ENCODE measurements around the gene KATNBL1. TPM values are rescaled to one million over a fixed set of nuclear protein-coding genes. Genes with fewer than 3 reads are reported as not detected.
A peak's percentile ranks its signal among the peaks of the same experiment; 100 is the strongest.

KATNBL1 gene
- total RNA-seq, 4 donors from 2014 or later, result 35.4 to 83.1 (median 44.5) TPM

GRCh38 chr15:34106423-34106822 is 103.5 kb downstream of the KATNBL1 start:
- TF ChIP-seq CTCF (IDR thresholded peaks at IDR 0.05), result no peak
- ATAC-seq (ENCODE audit: low FRiP score), result no peak

GRCh38 chr15:34102175-34102925 is 107.5 kb downstream of the KATNBL1 start:
- DNase-seq (ENCODE audit: low spot score) (no peak), ATAC-seq (ENCODE audit: low FRiP score) (peak; percentile 43)
- no peak for TF ChIP-seq CTCF (IDR thresholded peaks at IDR 0.05)

More at GRCh38 chr15:34106423-34106822, 103.5 kb downstream of the KATNBL1 start:
- DNase-seq (ENCODE audit: low spot score), result no peak

- ATAC-seq (ENCODE audit: low FRiP score) (peak; percentile 100), DNase-seq (ENCODE audit: low spot score) (peak; percentile 98)
- no peak for TF ChIP-seq CTCF (IDR thresholded peaks at IDR 0.05)
Measured at GRCh38 chr15:34101366-34102174, 108.3 kb downstream of the KATNBL1 start, which contains the start of the genes EMC7 and PGBD4. EMC7 (minus strand) TSS chr15:34101862; CDS start chr15:34101839, 23 bp downstream. PGBD4 (plus strand) TSS chr15:34102083; CDS start chr15:34102532, 449 bp downstream.

GRCh38 chr15:34099914-34100313 is 110.0 kb downstream of the KATNBL1 start:
- no peak for TF ChIP-seq CTCF (IDR thresholded peaks at IDR 0.05)
- ATAC-seq (ENCODE audit: low FRiP score), result no peak
- DNase-seq (ENCODE audit: low spot score), result no peak

Other genes starting within 250 kb of the KATNBL1 start
- not detected for gene CHRM5, start 241.6 kb downstream of the KATNBL1 start, total RNA-seq
- gene AVEN, start 170.9 kb downstream of the KATNBL1 start, total RNA-seq, result 10 to 100 TPM; 11.4 to 15.6 (median 14.6) TPM
- 10 to 100 TPM; 33.0 to 47.8 (median 36.8) TPM for gene EMC7, start 108.2 kb downstream of the KATNBL1 start, total RNA-seq
- gene PGBD4, start 108.0 kb downstream of the KATNBL1 start, total RNA-seq, result 1 to 10 TPM in 2 of 4 donors, under 1 TPM in 2; 0.84 to 1.3 (median 0.98) TPM
- gene EMC4, start 14.9 kb upstream of the KATNBL1 start, total RNA-seq, result 100 to 1,000 TPM; 119 to 145 (median 133) TPM
- 10 to 100 TPM; 20.0 to 43.3 (median 33.5) TPM for gene SLC12A6, start 127.7 kb upstream of the KATNBL1 start, total RNA-seq
- 100 to 1,000 TPM; 137 to 194 (median 166) TPM for gene NOP10, start 133.0 kb upstream of the KATNBL1 start, total RNA-seq
- gene NUTM1, start 133.2 kb upstream of the KATNBL1 start, total RNA-seq, result not detected
- 10 to 100 TPM in 2 of 4 donors, 1 to 10 TPM in 2; 5.8 to 28.7 (median 13.3) TPM for gene LPCAT4, start 157.1 kb upstream of the KATNBL1 start, total RNA-seq
- gene GOLGA8A, start 227.7 kb upstream of the KATNBL1 start, total RNA-seq, result 10 to 100 TPM; 22.3 to 64.6 (median 38.7) TPM